Measurements from ENCODE around the gene FXYD2. TPM values are rescaled to one million over a fixed set of nuclear protein-coding genes. Genes with fewer than 3 reads are reported as not detected.

The FXYD2 gene
- total RNA-seq, 1 donor, result not detected

- DNase-seq (ENCODE audit: low read depth), result no peak
- TF ChIP-seq, protein P1, sequence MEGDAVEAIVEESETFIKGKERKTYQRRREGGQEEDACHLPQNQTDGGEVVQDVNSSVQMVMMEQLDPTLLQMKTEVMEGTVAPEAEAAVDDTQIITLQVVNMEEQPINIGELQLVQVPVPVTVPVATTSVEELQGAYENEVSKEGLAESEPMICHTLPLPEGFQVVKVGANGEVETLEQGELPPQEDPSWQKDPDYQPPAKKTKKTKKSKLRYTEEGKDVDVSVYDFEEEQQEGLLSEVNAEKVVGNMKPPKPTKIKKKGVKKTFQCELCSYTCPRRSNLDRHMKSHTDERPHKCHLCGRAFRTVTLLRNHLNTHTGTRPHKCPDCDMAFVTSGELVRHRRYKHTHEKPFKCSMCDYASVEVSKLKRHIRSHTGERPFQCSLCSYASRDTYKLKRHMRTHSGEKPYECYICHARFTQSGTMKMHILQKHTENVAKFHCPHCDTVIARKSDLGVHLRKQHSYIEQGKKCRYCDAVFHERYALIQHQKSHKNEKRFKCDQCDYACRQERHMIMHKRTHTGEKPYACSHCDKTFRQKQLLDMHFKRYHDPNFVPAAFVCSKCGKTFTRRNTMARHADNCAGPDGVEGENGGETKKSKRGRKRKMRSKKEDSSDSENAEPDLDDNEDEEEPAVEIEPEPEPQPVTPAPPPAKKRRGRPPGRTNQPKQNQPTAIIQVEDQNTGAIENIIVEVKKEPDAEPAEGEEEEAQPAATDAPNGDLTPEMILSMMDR (IDR thresholded peaks at IDR 0.05; ENCODE audit: insufficient read depth, low read length), result no peak
- no peak overlapping the region for H3K4me3 ChIP-seq (ENCODE audit: low read depth, low read length)
Observed at GRCh38 chr11:117796456-117796871, 28.1 kb downstream of the FXYD2 start.

DNA sequence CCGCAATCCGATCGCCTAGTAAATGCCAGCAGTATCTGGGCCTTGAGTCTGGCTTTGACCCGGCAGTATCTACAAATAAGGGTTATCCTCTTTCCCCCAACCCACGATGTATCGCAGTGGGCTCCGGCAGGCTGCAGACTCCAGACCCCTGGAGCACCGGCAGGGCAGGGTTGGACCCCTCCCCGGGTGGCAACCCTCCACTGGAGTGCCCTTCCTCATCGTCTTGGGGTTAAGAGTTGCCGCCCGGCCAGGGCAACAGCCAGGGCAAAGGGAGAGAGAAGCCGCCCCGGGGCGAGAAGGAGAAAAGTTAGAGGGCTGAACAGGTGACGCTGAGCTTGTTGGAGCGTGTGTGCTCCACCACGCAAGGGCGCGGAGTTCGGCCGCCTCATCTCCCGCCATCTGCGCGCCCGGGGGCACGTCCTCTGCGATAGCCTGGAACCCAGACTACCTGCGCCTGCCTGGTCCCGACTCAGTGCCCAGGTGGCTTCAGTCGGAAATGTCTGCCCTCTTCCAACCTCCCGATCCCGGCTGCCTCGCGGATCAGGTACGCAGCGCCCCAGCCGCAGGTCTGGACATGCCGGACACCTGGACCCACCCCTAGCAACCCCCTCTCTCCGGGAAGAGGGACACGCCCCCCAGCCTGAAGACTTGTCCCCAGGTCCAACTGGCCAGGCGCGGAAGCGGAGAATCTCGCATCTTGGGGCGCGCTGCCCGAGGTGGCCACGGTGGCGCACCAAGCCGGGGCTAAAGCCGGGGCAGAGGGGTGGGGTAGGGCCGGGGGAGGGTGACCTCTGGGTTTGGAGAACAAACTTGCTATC is 28.7 kb downstream of the FXYD2 start:
- DNase-seq (ENCODE audit: low read depth), result no peak
- TF ChIP-seq, protein P1 (IDR thresholded peaks at IDR 0.05; ENCODE audit: insufficient read depth, low read length), result no peak
- H3K4me3 ChIP-seq (ENCODE audit: low read depth, low read length), result no peak overlapping the region

- TF ChIP-seq, protein P1 (IDR thresholded peaks at IDR 0.05; ENCODE audit: insufficient read depth, low read length), result no peak
- DNase-seq (ENCODE audit: low read depth), result no peak
- no peak overlapping the region for H3K4me3 ChIP-seq (ENCODE audit: low read depth, low read length)
Observed at GRCh38 chr11:117794772-117795629, 29.5 kb downstream of the FXYD2 start.

DNA sequence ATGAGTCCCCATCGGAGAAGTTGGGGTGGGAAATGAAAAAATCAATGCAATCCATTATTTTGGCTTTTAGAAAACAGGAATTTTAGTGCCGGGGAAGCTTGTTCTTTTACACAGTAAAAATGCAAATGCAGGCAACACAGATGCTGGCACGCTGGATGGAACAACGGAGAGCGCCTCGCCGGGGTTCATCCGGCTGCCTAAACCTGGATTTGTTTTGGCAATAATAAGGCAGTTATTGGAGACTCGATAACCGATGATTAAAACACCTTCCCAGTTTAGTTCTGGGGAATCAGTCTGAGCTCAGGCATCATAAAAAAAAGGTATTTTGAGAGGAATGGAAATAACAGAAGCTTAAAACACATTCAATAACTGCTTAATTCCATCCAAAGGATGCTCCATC is 30.4 kb downstream of the FXYD2 start:
- no peak for DNase-seq (ENCODE audit: low read depth)
- TF ChIP-seq, protein P1 (IDR thresholded peaks at IDR 0.05; ENCODE audit: insufficient read depth, low read length), result no peak
- H3K4me3 ChIP-seq (ENCODE audit: low read depth, low read length), result no peak overlapping the region

DNA sequence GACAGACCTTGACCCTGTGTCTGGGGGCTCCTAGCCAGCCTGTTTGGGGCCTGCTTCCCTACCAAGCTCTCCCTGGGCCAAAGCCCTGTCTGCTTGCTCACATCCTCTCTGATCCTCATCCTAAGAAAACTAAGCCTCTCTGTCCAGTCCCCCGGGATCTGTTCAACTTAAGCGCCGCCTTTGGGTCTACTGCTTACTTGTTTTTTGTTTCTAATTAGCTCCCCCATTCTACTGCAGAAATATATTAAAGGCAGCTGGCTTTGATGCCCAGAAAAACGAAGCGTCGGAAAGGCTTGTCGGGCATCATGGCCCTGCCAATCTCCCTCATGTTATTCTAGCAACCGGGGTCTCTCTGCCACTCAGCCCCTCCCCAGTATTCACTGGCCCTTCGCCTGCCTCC is 31.0 kb downstream of the FXYD2 start:
- no peak for DNase-seq (ENCODE audit: low read depth)
- H3K4me3 ChIP-seq (ENCODE audit: low read depth, low read length), result no peak overlapping the region
- TF ChIP-seq, protein P1 (IDR thresholded peaks at IDR 0.05; ENCODE audit: insufficient read depth, low read length), result no peak

- no peak for DNase-seq (ENCODE audit: low read depth)
- no peak overlapping the region for H3K4me3 ChIP-seq (ENCODE audit: low read depth, low read length)
- TF ChIP-seq, protein P1 (IDR thresholded peaks at IDR 0.05; ENCODE audit: insufficient read depth, low read length), result no peak
Observed at GRCh38 chr11:117792992-117793391, 31.6 kb downstream of the FXYD2 start.

Data from fibroblast of the aortic adventitia (primary cell).